Measurements from ENCODE around the gene GRIK4.

DNA sequence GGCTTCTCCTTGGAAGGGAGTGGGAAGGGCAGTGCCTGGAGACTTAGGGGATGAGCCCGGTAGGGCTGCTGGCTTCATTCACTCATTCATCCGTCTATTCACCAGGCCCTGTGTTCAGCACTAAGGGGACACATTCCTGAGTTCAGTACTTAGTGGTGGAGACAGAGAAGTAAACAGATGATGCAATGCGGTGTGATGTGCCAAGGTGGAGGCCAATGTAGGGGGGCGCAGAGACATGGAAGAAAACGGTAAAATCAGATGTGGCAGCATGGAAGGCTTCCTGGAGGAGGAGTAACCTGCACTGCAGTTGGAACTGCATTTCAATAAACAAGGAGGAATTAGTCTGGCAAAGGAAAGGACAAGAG is 21.3 kb downstream of the GRIK4 start:
- TF ChIP-seq EZH2 (IDR thresholded peaks at IDR 0.05; ENCODE audit: borderline replicate concordance, insufficient read depth, low read depth, low read length, poor library complexity, severe bottlenecking), result no peak
- TF ChIP-seq, protein P1, sequence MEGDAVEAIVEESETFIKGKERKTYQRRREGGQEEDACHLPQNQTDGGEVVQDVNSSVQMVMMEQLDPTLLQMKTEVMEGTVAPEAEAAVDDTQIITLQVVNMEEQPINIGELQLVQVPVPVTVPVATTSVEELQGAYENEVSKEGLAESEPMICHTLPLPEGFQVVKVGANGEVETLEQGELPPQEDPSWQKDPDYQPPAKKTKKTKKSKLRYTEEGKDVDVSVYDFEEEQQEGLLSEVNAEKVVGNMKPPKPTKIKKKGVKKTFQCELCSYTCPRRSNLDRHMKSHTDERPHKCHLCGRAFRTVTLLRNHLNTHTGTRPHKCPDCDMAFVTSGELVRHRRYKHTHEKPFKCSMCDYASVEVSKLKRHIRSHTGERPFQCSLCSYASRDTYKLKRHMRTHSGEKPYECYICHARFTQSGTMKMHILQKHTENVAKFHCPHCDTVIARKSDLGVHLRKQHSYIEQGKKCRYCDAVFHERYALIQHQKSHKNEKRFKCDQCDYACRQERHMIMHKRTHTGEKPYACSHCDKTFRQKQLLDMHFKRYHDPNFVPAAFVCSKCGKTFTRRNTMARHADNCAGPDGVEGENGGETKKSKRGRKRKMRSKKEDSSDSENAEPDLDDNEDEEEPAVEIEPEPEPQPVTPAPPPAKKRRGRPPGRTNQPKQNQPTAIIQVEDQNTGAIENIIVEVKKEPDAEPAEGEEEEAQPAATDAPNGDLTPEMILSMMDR (IDR thresholded peaks at IDR 0.05), result no peak
